Epithelial cell of esophagus (primary cell): ENCODE measurements around the gene FTL.

Source experiments
- DNase-seq: peaks from one replicate; pipeline ENCODE4 v3.0.0; 2010; ENCODE audit warnings: low read depth
- H3K4me3 ChIP-seq: 2 replicates; pipeline ENCODE4 v1.5.1; 2011; ENCODE audit warnings: mild to moderate bottlenecking, low read length, control low read depth
- CTCF ChIP-seq: IDR thresholded peaks from 2 replicates; pipeline ENCODE4 v1.5.1; 2011; ENCODE audit warnings: low read depth, mild to moderate bottlenecking, low read length, control low read depth, inconsistent platforms; ENCODE audit not compliant: insufficient read depth; ENCODE audit errors: missing control alignments

FTL gene

GRCh38 chr19:48991873-48992580, 26.9 kb downstream of the FTL start:
- peak; percentile 89 for DNase-seq
- TF ChIP-seq CTCF: no peak
- H3K4me3 ChIP-seq: peak overlapping the region; percentile 90

GRCh38 chr19:48992581-48993174, 27.6 kb downstream of the FTL start:
- H3K4me3 ChIP-seq: peak overlapping the region; percentile 90
- DNase-seq: peak; percentile 26
- no peak for TF ChIP-seq CTCF

GRCh38 chr19:48993175-48994034, 28.3 kb downstream of the FTL start, which contains the start of the genes GYS1 and RUVBL2:
GYS1 (minus strand) TSS chr19:48993309; CDS start chr19:48993112, 197 bp downstream.
RUVBL2 (plus strand) TSS chr19:48993887; CDS start chr19:48993912, 25 bp downstream.
- DNase-seq: peak; percentile 100
- peak; percentile 73 for TF ChIP-seq CTCF
- H3K4me3 ChIP-seq: peak within 1 kb of the TSS; percentile 90

DNA sequence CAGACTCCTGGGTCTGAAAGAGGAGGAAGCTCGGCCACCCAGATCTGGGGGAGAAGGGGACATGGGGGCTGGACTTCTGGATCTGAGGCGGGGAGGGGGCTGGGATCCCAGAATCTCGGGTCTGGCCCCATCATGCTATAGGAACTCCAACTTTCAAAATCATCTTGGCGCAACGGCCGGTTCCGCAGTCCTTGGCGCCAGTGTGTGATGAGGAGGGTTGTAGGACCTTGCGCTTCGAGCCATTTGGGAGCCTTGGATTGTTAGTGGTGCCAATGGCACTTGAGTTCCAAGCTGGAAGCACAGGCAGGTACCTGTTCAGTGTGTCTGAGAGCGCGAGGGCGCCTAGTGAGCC, 28.9 kb downstream of the FTL start:
- peak overlapping the region; percentile 90 for H3K4me3 ChIP-seq
- TF ChIP-seq CTCF: no peak
- DNase-seq: no peak

GRCh38 chr19:48997972-48998371, 32.9 kb downstream of the FTL start:
- no peak overlapping the region for H3K4me3 ChIP-seq
- peak; percentile 68 for DNase-seq
- peak; percentile 53 for TF ChIP-seq CTCF

GRCh38 chr19:48999481-49000325, 34.6 kb downstream of the FTL start:
- peak; percentile 77 for TF ChIP-seq CTCF
- no peak overlapping the region for H3K4me3 ChIP-seq
- peak; percentile 82 for DNase-seq
